Neural cell (in vitro differentiated cells): Measurements from ENCODE around the gene HVCN1. TPM values are rescaled to one million over a fixed set of nuclear protein-coding genes. Genes with fewer than 3 reads are reported as not detected.

Experiments used
- H2AFZ ChIP-seq: fragments of 200-600, 300-800 bp; sonication (generic), shearing (Covaris generic); 2 replicates; pipeline ENCODE4 v1.6.0; 2014; ENCODE audit warnings: low read depth, mild to moderate bottlenecking, antibody characterized with exemption, low read length, moderate library complexity
- H3F3A ChIP-seq: fragments of 200-600 bp; shearing (Covaris generic); 2 replicates; pipeline ENCODE4 v1.6.1; 2016; ENCODE audit warnings: mild to moderate bottlenecking, moderate library complexity, mixed read lengths, antibody characterized with exemption, low read length; ENCODE audit not compliant: insufficient read depth, poor library complexity, severe bottlenecking
- H3K27ac ChIP-seq: fragments of 200-600, 300-800 bp; sonication (generic), shearing (Covaris generic); 2 replicates; pipeline ENCODE4 v1.5.1; 2014; ENCODE audit warnings: mild to moderate bottlenecking, low read length, moderate library complexity
- H3K27me3 ChIP-seq: fragments of 300-800, 200-600 bp; sonication (generic), shearing (Covaris generic); 2 replicates; pipeline ENCODE4 v1.6.0; 2014; ENCODE audit warnings: mild to moderate bottlenecking, low read depth, low read length, moderate library complexity; ENCODE audit not compliant: insufficient read depth
- H3K36me3 ChIP-seq: fragments of 300-800, 200-600 bp; sonication (generic), shearing (Covaris generic); 2 replicates; pipeline ENCODE4 v1.5.1; 2014; ENCODE audit warnings: mild to moderate bottlenecking, antibody characterized with exemption, low read length, moderate library complexity; ENCODE audit not compliant: insufficient read depth
- H3K4me2 ChIP-seq: fragments of 300-800, 200-600 bp; sonication (generic), shearing (Covaris generic); 2 replicates; pipeline ENCODE4 v1.6.0; 2014; ENCODE audit warnings: mild to moderate bottlenecking, low read length
- H3K4me3 ChIP-seq: fragments of 300-800, 200-600 bp; sonication (generic), shearing (Covaris generic); 2 replicates; pipeline ENCODE4 v1.5.1; 2014; ENCODE audit warnings: mild to moderate bottlenecking, low read length, moderate library complexity
- H3K79me2 ChIP-seq: fragments of 200-600 bp; shearing (Covaris generic); replicated peaks from 2 replicates; pipeline ENCODE4 v1.6.0; 2014; ENCODE audit warnings: mild to moderate bottlenecking, low read length, moderate library complexity; ENCODE audit not compliant: insufficient read depth
- H3K9ac ChIP-seq: fragments of 300-800, 200-600 bp; sonication (generic), shearing (Covaris generic); 2 replicates; pipeline ENCODE4 v1.6.1; 2016; ENCODE audit warnings: mild to moderate bottlenecking, low read length, mixed read lengths
- H3K9me2 ChIP-seq: fragments of 200-600 bp; shearing (Covaris generic); 2 replicates; pipeline ENCODE4 v1.6.1; 2016; ENCODE audit warnings: mild to moderate bottlenecking, low read length, mixed read lengths; ENCODE audit not compliant: insufficient read depth
- H3K9me3 ChIP-seq: fragments of 200-600, 300-800 bp; sonication (generic), shearing (Covaris generic); 2 replicates; pipeline ENCODE4 v1.6.1; 2016; ENCODE audit warnings: mild to moderate bottlenecking, mixed run types, low read length, moderate library complexity, mixed read lengths
- H4K20me1 ChIP-seq: fragments of 200-600 bp; shearing (Covaris generic); 2 replicates; pipeline ENCODE4 v1.6.1; 2016; ENCODE audit warnings: mild to moderate bottlenecking, mixed run types; ENCODE audit not compliant: insufficient read depth
- EP300 ChIP-seq: fragments of 450-650 bp; conservative IDR thresholded peaks from 2 replicates; pipeline ENCODE4 v1.6.1; 2014; ENCODE audit warnings: antibody characterized with exemption, mild to moderate bottlenecking, moderate library complexity; ENCODE audit not compliant: poor library complexity, severe bottlenecking
- EZH2 ChIP-seq: fragments of 200-600, 300-800 bp; shearing (Covaris generic), sonication (generic); IDR thresholded peaks from 2 replicates; pipeline ENCODE4 v1.6.1; 2014; ENCODE audit warnings: antibody characterized with exemption, low read length, borderline replicate concordance, mild to moderate bottlenecking; ENCODE audit not compliant: insufficient read depth, poor library complexity, severe bottlenecking
- MXI1 ChIP-seq: fragments of 450-650 bp; conservative IDR thresholded peaks from 2 replicates; pipeline ENCODE4 v1.6.1; 2014; ENCODE audit warnings: antibody characterized with exemption, mild to moderate bottlenecking; ENCODE audit not compliant: poor library complexity, severe bottlenecking
- POLR2AphosphoS5 ChIP-seq: IDR thresholded peaks from 2 replicates; pipeline ENCODE4 v1.6.1; 2012
- RAD21 ChIP-seq: fragments of 450-650 bp; conservative IDR thresholded peaks from 2 replicates; pipeline ENCODE4 v1.6.1; 2014; ENCODE audit warnings: antibody characterized with exemption, mild to moderate bottlenecking, moderate library complexity
- SMC3 ChIP-seq: fragments of 450-650 bp; conservative IDR thresholded peaks from 2 replicates; pipeline ENCODE4 v1.6.1; 2014; ENCODE audit warnings: antibody characterized with exemption, mild to moderate bottlenecking, moderate library complexity; ENCODE audit not compliant: poor library complexity
- TAF1 ChIP-seq: IDR thresholded peaks from 2 replicates; pipeline ENCODE4 v1.6.1; 2012; ENCODE audit warnings: low read depth
- polyA plus RNA-seq: library from polyadenylated mRNA; depleted of rRNA; stranded (reverse); fragments of >200 nt; gene quantifications from 2 replicates; pipeline ENCODE4 v1.2.3, GENCODE V29; 2014
- TF ChIP-seq, protein P1 (sequence below): IDR thresholded peaks from 2 replicates; pipeline ENCODE4 v1.6.1; 2012; ENCODE audit warnings: borderline replicate concordance
- TF ChIP-seq, protein P2 (sequence below): fragments of 450-650 bp; IDR thresholded peaks from 2 replicates; pipeline ENCODE4 v1.5.1; 2014; ENCODE audit warnings: antibody characterized with exemption, mild to moderate bottlenecking, moderate library complexity; ENCODE audit not compliant: poor library complexity, severe bottlenecking

The HVCN1 gene
- polyA plus RNA-seq, 1 donor from 2014 or later = not detected

DNA sequence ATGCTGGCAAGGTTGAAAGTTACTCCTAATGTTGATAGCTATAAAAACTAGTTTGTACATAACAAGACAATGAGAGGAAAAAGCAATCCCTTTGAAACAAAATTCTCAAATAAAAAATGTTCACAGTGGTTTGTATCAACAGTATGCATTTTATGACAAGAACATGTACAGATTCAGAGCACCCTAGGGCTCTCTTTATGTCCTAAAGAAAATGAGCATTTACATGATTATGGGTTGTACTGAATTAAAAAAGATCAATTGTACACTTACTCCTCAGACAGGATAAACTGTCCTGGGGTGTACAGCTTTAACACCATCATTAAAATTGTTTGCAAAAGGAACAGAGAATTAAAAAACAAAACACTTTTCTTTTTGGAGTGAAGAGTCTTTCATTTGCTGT is 31.6 kb upstream of the HVCN1 start:
- Histone ChIP-seq H3K36me3 (peaks cover 9% of the 10 kb centered on the region), H3K27ac (no peak overlapping the region), H3K27me3 (no peaks in the 10 kb centered on the region), H3K79me2 (no peaks in the 10 kb centered on the region), H3F3A (no peaks in the 10 kb centered on the region), H2AFZ (no peak overlapping the region), H4K20me1 (no peaks in the 10 kb centered on the region), H3K4me3 (no peak overlapping the region), H3K4me2 (no peak overlapping the region), H3K9ac (no peak overlapping the region), H3K9me2 (no peaks in the 10 kb centered on the region), H3K9me3 (no peaks in the 10 kb centered on the region)
- TF ChIP-seq EP300 (no peak), SMC3 (no peak), EZH2 (no peak), TAF1 (no peak), RAD21 (no peak), POLR2AphosphoS5 (no peak), MXI1 (no peak)
- TF ChIP-seq, protein P1, sequence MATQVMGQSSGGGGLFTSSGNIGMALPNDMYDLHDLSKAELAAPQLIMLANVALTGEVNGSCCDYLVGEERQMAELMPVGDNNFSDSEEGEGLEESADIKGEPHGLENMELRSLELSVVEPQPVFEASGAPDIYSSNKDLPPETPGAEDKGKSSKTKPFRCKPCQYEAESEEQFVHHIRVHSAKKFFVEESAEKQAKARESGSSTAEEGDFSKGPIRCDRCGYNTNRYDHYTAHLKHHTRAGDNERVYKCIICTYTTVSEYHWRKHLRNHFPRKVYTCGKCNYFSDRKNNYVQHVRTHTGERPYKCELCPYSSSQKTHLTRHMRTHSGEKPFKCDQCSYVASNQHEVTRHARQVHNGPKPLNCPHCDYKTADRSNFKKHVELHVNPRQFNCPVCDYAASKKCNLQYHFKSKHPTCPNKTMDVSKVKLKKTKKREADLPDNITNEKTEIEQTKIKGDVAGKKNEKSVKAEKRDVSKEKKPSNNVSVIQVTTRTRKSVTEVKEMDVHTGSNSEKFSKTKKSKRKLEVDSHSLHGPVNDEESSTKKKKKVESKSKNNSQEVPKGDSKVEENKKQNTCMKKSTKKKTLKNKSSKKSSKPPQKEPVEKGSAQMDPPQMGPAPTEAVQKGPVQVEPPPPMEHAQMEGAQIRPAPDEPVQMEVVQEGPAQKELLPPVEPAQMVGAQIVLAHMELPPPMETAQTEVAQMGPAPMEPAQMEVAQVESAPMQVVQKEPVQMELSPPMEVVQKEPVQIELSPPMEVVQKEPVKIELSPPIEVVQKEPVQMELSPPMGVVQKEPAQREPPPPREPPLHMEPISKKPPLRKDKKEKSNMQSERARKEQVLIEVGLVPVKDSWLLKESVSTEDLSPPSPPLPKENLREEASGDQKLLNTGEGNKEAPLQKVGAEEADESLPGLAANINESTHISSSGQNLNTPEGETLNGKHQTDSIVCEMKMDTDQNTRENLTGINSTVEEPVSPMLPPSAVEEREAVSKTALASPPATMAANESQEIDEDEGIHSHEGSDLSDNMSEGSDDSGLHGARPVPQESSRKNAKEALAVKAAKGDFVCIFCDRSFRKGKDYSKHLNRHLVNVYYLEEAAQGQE = no peak
- TF ChIP-seq, protein P2, sequence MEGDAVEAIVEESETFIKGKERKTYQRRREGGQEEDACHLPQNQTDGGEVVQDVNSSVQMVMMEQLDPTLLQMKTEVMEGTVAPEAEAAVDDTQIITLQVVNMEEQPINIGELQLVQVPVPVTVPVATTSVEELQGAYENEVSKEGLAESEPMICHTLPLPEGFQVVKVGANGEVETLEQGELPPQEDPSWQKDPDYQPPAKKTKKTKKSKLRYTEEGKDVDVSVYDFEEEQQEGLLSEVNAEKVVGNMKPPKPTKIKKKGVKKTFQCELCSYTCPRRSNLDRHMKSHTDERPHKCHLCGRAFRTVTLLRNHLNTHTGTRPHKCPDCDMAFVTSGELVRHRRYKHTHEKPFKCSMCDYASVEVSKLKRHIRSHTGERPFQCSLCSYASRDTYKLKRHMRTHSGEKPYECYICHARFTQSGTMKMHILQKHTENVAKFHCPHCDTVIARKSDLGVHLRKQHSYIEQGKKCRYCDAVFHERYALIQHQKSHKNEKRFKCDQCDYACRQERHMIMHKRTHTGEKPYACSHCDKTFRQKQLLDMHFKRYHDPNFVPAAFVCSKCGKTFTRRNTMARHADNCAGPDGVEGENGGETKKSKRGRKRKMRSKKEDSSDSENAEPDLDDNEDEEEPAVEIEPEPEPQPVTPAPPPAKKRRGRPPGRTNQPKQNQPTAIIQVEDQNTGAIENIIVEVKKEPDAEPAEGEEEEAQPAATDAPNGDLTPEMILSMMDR = no peak

DNA sequence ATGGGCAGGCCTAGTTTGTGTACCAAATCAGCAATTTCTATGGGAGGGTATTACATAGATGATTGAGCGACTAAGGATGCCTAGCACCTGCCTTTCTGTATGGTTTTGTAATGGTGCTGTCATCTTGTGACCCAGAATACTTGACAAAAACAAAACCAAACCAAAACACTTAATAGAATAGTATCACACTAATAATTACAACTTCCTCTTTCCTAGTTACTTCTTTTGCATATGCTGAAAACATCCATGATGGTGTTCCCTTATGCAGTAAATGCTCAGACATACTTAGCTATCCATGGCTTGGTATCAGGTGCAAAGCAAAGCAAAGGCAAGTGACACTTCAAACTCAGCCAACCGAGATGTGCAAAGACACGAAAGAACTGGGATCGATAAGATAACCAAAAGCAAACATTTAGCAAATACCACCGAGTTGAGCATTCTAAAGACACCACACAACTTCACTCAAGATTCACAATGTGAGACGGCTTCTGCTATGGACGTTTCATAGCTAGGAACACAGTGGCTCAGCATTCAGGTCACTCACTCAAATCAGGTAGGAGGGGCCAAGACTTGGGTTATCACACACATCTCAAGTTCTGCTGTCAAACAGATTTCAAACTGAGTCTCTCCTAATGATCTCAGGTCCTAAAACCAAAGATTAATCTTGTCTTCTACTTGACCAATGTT is 29.4 kb upstream of the HVCN1 start:
- H3K9me2 ChIP-seq = no peaks in the 10 kb centered on the region
- H3K36me3 ChIP-seq = peaks cover 9% of the 10 kb centered on the region
- no peak overlapping the region for H3K27ac ChIP-seq
- H3K9ac ChIP-seq = no peak overlapping the region
- no peak overlapping the region for H3K4me2 ChIP-seq
- H4K20me1 ChIP-seq = no peaks in the 10 kb centered on the region
- H3K79me2 ChIP-seq = no peaks in the 10 kb centered on the region
- H3F3A ChIP-seq = no peaks in the 10 kb centered on the region
- no peaks in the 10 kb centered on the region for H3K27me3 ChIP-seq
- H3K4me3 ChIP-seq = no peak overlapping the region
- no peaks in the 10 kb centered on the region for H3K9me3 ChIP-seq
- no peak overlapping the region for H2AFZ ChIP-seq
- TF ChIP-seq MXI1 (no peak), SMC3 (no peak), EZH2 (no peak), RAD21 (no peak), EP300 (no peak), TAF1 (no peak)
- TF ChIP-seq, protein P2 = no peak
- TF ChIP-seq, protein P1 = no peak
